ELR (cell line): Measurements from ENCODE around the gene TBC1D32.
"Not testable (repeated sequence)": the region's sequence is repeated elsewhere in the genome, so short reads cannot be mapped to it uniquely, and the experiment has no call there.

Source experiments
- DNase-seq: peaks from one replicate; pipeline ENCODE4 v3.0.0-alpha.2; 2015; ENCODE audit warnings: low read depth

Gene TBC1D32

GRCh38 chr6:121213341-121213740 is 120.9 kb downstream of the TBC1D32 start:
- DNase-seq = not testable (repeated sequence)

- no peak for DNase-seq
These were observed 123.3 kb downstream of the TBC1D32 start for GRCh38 chr6:121210943-121211342.

DNA sequence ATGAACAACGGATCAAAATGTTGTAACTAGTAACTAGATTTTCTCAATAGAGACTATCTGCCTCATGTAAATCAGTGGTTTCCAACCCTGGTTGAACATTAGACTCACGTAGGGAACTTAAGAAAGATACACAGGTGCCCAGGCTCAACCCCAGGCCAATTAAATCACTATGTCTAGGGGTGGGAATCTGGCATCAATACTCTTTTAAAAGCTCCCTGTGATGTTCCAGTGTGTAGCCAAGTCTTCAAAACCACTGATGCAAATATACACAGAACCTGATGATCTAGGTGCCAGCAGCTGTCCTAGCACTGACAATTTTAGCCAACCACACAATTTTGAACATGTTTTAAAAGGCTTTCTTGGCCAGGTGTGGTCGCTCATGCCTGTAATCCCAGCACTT is 128.7 kb downstream of the TBC1D32 start:
- no peak for DNase-seq

GRCh38 chr6:121201105-121201504 is 133.2 kb downstream of the TBC1D32 start:
- peak; percentile 6 for DNase-seq

DNA sequence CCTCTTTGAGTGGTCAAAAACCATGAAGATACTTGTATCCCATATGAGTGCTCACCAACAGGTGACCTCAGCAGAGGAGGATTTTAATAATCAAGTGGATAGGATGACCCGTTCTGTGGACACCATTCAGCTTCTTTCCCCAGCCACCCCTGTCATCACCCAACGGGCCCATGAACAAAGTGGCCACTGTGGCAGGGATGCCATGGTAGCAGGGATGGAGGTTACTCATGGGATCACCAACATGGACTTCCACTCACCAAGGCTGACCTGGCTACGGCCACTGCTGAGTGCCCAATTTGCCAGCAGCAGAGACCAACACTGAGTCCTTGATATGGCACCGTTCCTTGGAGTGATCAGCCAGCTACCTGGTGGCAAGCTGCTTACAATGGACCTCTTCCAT is 138.2 kb downstream of the TBC1D32 start:
- not testable (repeated sequence) for DNase-seq

DNA sequence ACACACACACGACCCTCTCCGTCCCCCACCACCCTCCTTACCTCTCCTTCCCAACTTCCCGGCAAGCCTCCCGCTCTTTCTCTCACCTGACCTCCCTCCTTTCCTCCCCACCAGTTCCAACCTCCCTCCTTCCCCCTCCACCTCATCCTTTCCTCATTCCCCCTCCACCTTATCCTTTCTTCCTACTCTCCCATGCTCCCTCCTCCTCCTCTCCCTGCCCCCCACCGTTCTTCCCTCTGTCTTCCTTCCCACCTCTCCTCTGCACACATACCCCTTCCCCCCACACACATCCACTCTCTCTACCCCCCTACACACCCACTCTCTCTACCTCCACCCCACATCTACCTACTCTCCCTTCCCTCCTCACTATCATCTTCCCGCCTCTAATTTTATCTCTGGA is 144.2 kb downstream of the TBC1D32 start:
- no peak for DNase-seq

DNA sequence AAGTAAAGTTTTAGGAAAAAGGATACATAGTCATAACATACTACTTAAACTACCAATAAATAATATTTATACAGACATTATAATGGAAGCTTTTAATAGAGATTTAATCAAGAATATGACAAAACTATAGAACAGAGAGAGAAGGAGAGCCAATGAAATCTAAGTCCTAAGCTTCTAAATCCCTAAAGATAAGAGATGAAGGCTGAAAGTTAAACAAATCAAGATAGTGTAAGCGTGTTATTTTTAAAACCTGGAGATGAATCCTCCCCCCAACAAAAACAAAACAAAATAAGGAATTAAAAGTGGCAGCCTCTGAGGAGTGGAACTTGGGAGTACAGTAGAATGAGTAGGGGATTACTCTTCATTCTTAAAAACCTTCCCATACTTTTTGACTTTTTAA is 145.9 kb downstream of the TBC1D32 start:
- DNase-seq = no peak

DNA sequence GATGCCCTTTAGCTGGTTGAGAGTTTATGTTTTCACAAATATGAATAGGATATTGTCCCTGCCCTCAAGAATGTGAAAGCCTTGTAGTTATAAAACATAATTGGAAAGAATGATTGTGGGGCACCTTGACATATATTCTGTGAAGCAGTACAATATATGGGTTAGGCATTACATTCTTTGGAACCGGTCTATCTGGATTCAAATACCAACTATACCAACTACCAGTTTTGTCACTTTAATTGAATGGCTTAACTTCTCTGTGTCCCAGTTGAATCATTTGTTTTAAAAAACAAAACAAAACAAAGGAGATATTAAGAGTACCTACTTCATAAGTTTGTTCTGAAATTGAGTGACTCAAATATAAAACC is 146.5 kb downstream of the TBC1D32 start:
- DNase-seq = no peak

- DNase-seq = no peak
These were observed 147.0 kb downstream of the TBC1D32 start for GRCh38 chr6:121187200-121187832.

DNA sequence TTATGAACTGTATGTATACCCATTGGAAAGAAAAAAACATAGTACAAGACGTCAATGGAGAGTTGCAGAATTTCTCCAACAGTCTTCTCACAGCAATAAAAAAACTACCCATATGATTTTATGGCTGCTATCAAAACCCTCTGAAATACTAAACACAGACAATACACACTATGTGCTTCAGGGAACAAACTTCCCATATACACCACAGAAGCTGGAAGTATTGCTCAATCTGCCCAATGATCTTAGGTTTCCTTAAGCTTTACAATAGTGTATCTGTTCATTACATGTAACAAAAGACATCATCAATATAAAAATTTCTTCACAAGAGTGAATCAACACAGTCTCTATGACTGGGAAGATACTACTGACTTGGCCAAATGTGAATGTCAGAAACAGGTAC is 150.5 kb downstream of the TBC1D32 start:
- DNase-seq = no peak

GRCh38 chr6:121175827-121176226 is 158.5 kb downstream of the TBC1D32 start:
- no peak for DNase-seq

DNA sequence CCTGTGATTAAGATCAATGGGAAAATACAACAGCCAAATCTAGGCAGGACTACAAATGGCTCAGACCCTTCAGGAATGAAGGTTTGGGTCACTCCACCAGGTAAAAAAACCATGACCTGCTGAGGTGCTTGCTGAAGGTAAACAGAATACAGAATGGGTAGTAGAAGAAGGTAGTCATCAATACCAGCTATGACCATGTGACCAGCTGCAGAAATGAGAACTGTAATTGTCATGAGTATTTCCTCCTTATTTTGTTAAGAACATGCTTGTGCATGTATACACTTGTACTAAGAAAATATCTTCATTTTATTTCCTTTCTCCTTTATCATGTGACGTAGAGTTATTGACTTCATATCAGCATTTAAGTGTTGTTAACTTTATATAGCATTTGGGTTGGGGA is 161.8 kb downstream of the TBC1D32 start:
- not testable (repeated sequence) for DNase-seq

DNA sequence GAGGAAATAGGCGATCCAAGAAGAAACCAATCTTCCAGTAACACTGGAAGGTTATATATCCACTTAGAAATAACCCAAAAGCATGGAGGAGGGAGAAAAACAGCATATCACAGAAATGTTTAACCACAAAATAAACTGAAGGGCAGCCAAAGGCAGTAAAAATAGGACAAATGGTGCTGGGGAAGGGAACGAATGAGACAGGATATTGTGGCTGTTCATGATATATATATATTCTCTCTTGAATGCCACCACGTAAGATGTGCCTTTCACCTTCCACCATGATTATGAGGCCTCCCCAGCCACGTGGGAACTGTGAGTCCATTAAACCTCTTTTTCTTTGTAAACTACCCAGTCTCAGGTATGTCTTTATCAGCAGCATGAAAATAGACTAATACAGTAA is 162.4 kb downstream of the TBC1D32 start:
- DNase-seq = no peak

DNA sequence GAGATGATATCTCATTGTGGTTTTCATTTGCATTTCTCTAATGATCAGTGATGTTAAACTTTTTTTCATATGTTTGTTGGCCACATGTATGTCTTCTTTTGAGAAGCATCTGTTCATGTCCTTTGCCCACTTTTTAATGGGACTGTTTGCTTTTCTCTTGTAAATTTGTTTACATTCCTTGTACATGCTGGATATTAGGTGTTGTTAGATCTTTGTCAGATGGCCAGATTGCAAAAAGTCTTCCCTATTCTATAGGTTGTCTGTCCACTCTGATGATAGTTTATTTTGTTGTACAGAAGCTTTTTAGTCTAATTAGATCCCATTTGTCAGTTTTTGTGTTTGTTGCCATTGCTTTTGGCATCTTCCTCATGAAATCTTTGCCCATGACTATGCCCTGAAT is 172.4 kb downstream of the TBC1D32 start:
- DNase-seq = no peak

GRCh38 chr6:121160276-121160675 is 174.0 kb downstream of the TBC1D32 start:
- DNase-seq = no peak

GRCh38 chr6:121158891-121159290 is 175.4 kb downstream of the TBC1D32 start:
- no peak for DNase-seq

- no peak for DNase-seq
These were observed 175.8 kb downstream of the TBC1D32 start for GRCh38 chr6:121158438-121158837.

DNA sequence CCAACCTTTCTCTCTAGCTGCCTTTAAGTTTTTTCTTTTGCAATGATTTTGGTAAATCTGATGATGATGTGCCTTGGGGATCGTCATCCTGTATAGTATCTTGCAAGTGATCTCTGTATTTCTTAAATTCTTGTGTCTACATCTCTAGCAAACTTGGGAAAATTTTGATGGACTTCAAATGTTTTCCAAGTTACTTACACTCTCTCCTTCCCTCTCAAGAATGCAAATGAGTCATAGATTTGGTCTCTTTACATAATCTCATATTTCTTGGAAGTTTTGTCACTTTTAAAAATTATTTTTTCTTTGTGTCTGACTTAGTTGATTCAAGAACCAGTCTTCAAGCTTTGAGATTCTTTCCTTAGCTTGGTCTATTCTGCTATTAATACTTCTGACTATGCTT is 176.4 kb downstream of the TBC1D32 start:
- peak; percentile 15 for DNase-seq

DNA sequence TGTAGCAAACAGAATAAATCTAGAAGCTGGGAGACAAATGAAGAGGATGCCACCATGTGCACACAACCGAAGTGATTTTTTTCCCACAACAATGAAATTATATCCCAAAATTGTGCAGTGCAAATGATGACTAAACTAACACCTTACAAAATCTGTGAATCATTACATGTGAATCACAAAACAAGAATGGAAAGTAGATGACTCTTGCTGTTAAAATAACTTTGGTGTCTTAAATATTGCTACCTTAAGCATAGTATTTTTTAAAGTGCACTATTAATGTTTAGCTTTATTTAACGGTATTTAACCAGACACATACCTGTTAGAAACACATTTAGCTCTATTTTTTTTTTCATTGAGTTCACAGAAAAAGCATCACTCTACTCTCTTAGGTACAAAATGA is 190.8 kb downstream of the TBC1D32 start:
- peak; percentile 11 for DNase-seq

- no peak for DNase-seq
These were observed 192.2 kb downstream of the TBC1D32 start for GRCh38 chr6:121142093-121142492.

- no peak for DNase-seq
These were observed 198.9 kb downstream of the TBC1D32 start for GRCh38 chr6:121135425-121135824.

DNA sequence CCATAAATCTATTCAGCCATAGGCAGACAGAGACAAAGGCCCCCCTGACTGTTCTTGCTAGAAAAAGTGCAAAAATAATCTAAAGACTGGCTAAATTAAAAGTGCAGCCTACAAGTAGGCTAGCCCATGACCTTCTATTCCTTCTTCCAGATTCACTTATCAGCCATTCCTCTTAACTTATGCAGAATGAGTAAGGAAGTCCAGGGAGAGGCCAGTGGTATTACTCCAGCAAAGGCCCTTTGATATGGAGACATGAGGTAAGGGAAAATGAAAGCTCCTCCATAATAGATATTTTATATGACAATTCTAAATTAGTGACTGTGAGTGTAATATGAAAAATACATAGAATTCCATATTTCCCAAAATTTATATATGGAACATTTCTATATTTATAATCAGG is 199.4 kb downstream of the TBC1D32 start:
- DNase-seq = no peak

- no peak for DNase-seq
These were observed 209.7 kb downstream of the TBC1D32 start for GRCh38 chr6:121124600-121124999.

GRCh38 chr6:121112356-121112755 is 221.9 kb downstream of the TBC1D32 start:
- DNase-seq = no peak

DNA sequence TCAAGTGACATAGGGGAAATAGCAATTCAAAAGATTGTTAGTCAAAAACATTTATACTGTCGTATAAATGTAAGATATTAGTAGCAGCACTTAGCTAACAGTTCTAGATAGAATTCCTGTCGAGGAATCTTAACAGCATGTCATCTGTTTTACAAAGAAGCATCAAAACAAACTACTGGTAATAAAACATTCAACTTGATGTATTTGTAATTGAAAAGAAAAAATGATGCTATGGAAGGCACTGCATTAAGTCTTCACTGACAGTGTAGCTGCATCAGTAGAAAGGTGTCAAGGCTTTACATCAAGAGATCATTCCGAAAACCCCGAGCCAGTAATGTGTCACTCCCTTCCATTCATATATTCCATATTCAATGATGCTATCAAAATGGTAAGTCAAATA is 223.5 kb downstream of the TBC1D32 start:
- DNase-seq = no peak
